H1 (cell line): ENCODE data around the gene CIROP.

Source experiments
- ASH2L ChIP-seq: fragments of 200-600, 300-600 bp; sonication (generic); IDR thresholded peaks from one replicate; pipeline ENCODE4 v1.7.1; 2017; ENCODE audit warnings: low read length
- CBX5 ChIP-seq: fragments of 300-800, 300-1000 bp; sonication (generic); IDR thresholded peaks from 2 replicates; pipeline ENCODE4 v1.7.1; 2016; ENCODE audit warnings: antibody characterized with exemption, low read length, low read depth

- TF ChIP-seq ASH2L (no peak), CBX5 (no peak)
These were observed 9.3 kb upstream of the CIROP start for GRCh38 chr14:23114120-23114458.
